Cardiac septum (tissue), 1 donor: ENCODE measurements around the gene PDE3B. TPM values are rescaled to one million over a fixed set of nuclear protein-coding genes. Genes with fewer than 3 reads are reported as not detected.
"Not testable (repeated sequence)": the region's sequence is repeated elsewhere in the genome, so short reads cannot be mapped to it uniquely, and the experiment has no call there.

Experiments used
- DNase-seq: peaks from one replicate; pipeline ENCODE4 v3.0.0-alpha.2; 2020; ENCODE audit warnings: low spot score
- intact Hi-C: fragments of 100-400 bp; cut with DNase I; formaldehyde crosslinking; loops from one replicate; pipeline ENCODE4 v1.14.0; 2022
- total RNA-seq: library from RNA; stranded (reverse); fragmentation: NEBNext Ultra II Directional; extraction: Animal tissue kit (Norgen Biotek cat#: 25700); gene quantifications from one replicate; pipeline ENCODE4 v1.2.1, GENCODE V29; 2021
- donor health status: DM: no; HTN: no; CAD: no.

The PDE3B gene
- total RNA-seq, 1 donor from 2014 or later: 8.7 TPM

GRCh38 chr11:14775897-14776296 lies 132.3 kb downstream of the PDE3B start:
- intact Hi-C loops: no loop called here
- DNase-seq: no peak

GRCh38 chr11:14778460-14778859 lies 134.9 kb downstream of the PDE3B start:
- intact Hi-C loops, DNase-seq: not testable (repeated sequence)

- no peak for DNase-seq
- intact Hi-C loops: no loop called here
These were observed 140.2 kb downstream of the PDE3B start for GRCh38 chr11:14783788-14784187.

GRCh38 chr11:14784230-14784629 lies 140.6 kb downstream of the PDE3B start:
- intact Hi-C loops: no loop called here
- no peak for DNase-seq

GRCh38 chr11:14789879-14790484 lies 146.4 kb downstream of the PDE3B start:
- intact Hi-C loops: no loop called here
- DNase-seq: no peak

GRCh38 chr11:14793546-14793945 lies 149.9 kb downstream of the PDE3B start:
- DNase-seq: no peak
- intact Hi-C loops: no loop called here

- DNase-seq: not testable (repeated sequence)
These were observed 152.4 kb downstream of the PDE3B start for GRCh38 chr11:14796028-14796427.

GRCh38 chr11:14803846-14804245 lies 160.2 kb downstream of the PDE3B start:
- DNase-seq: no peak
- intact Hi-C loops: no loop called here

More at GRCh38 chr11:14796028-14796427, 152.4 kb downstream of the PDE3B start:
- intact Hi-C loops: not testable (repeated sequence)

GRCh38 chr11:14809466-14809865 lies 165.9 kb downstream of the PDE3B start:
- no peak for DNase-seq
- intact Hi-C loops: no loop called here

- intact Hi-C loops: no loop called here
- no peak for DNase-seq
These were observed 169.2 kb downstream of the PDE3B start for GRCh38 chr11:14812757-14813156.

GRCh38 chr11:14813516-14813915 lies 169.9 kb downstream of the PDE3B start:
- intact Hi-C loops: no loop called here
- DNase-seq: no peak

- DNase-seq: no peak
- intact Hi-C loops: no loop called here
These were observed 175.2 kb downstream of the PDE3B start for GRCh38 chr11:14818779-14819178.

- intact Hi-C loops: no loop called here
- DNase-seq: no peak
These were observed 176.0 kb downstream of the PDE3B start for GRCh38 chr11:14819596-14819995.

- DNase-seq: no peak
- intact Hi-C loops: no loop called here
These were observed 177.4 kb downstream of the PDE3B start for GRCh38 chr11:14821031-14821430.

- DNase-seq: no peak
- intact Hi-C loops: no loop called here
These were observed 183.0 kb downstream of the PDE3B start for GRCh38 chr11:14826600-14826999.

GRCh38 chr11:14835496-14836492 lies 192.2 kb downstream of the PDE3B start:
- DNase-seq: no peak
- intact Hi-C loops: no loop called here

GRCh38 chr11:14842002-14842401 lies 198.4 kb downstream of the PDE3B start:
- intact Hi-C loops: no loop called here
- DNase-seq: no peak

GRCh38 chr11:14852571-14853177 lies 209.1 kb downstream of the PDE3B start:
- intact Hi-C loops: no loop called here
- DNase-seq: no peak

GRCh38 chr11:14854057-14854456 lies 210.5 kb downstream of the PDE3B start:
- intact Hi-C loops: no loop called here
- no peak for DNase-seq

- intact Hi-C loops: no loop called here
- no peak for DNase-seq
These were observed 212.3 kb downstream of the PDE3B start for GRCh38 chr11:14855890-14856289.
